Lower leg skin (tissue), 4 donors: Measurements from ENCODE around the gene PDLIM7. TPM values are rescaled to one million over a fixed set of nuclear protein-coding genes. Genes with fewer than 3 reads are reported as not detected.

Source experiments
- DNase-seq, 2 donors: peaks; one replicate each; pipeline ENCODE4 v3.0.0-alpha.2; 2019; ENCODE audit warnings: low spot score in 2 of 2
- H3K4me3 ChIP-seq: fragments of 200-600 bp; sonication (generic); 2 replicates; pipeline ENCODE4 v1.5.1; 2017; ENCODE audit warnings: mild to moderate bottlenecking, low read depth; ENCODE audit not compliant: poor library complexity, severe bottlenecking
- POLR2A ChIP-seq, 2 donors: fragments of 450-650 bp; IDR thresholded peaks; one replicate each; pipeline ENCODE4 v1.6.1; 2016 to 2017; ENCODE audit warnings: antibody characterized with exemption in 2 of 2, mild to moderate bottlenecking in 1 of 2, moderate library complexity in 1 of 2
- WGBS, 2 donors: methylation state at CpG; one replicate each; pipeline ENCODE4 v1.1.5; 2018; 5-methylcytosine and 5-hydroxymethylcytosine counted together
- intact Hi-C: fragments of 100-400 bp; cut with DNase I; formaldehyde crosslinking; loops from one replicate; pipeline ENCODE4 v1.15.0; 2023; ENCODE audit warnings: low total_unique reads
- total RNA-seq, 4 donors: library from RNA; depleted of rRNA; stranded (reverse); fragments of >200 nt; gene quantifications; one replicate each; pipeline ENCODE4 v1.1.0, GENCODE V29; 2016
- TF ChIP-seq, protein P1 (sequence below), 3 donors: fragments of 450-650 bp; IDR thresholded peaks; one replicate each; pipeline ENCODE4 v1.5.1; 2016; ENCODE audit warnings: antibody characterized with exemption in 3 of 3, mild to moderate bottlenecking in 3 of 3, moderate library complexity in 2 of 3

The PDLIM7 gene
- total RNA-seq, 4 donors from 2014 or later = 11.8 to 31.7 (median 23.5) TPM

DNA sequence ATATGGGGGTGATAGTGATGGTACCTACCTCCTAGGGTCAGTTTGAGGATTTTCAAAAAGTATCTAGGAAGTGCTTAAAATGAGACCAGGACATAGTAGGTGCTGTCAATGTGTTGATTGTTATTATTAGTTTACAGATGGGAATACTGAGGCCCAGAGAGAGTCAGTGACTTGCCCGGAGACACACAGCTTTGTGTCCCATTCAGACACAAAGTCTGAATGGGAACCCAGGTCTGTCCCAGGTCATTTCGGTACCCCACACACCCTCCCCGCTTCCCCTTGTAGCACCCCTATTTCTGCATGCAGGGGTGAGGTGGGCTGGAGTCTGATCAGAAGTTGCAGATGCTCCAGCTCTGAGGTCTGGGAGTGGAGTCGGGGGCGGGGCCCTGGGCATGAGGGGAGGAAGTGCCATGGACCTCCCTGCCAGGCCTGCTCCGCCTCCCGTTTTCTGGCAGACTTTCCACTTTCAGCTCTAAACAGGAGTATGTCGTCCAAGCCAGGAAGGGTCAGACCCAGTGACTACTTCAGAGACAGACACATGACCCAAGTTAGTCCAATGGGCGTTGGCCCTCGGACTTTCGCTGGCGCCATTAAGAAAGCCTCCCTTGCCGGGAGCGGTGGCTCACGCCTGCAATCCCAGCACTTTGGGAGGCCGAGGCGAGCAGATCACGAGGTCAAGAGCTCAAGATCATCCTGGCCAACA lies 20.7 kb downstream of the PDLIM7 start:
- peak in 1 of 2 donors; percentile 72 for DNase-seq
- WGBS, 2 donors = 70 to 85% methylated on average over 15 to 18 of the region's 18 CpGs
- TF ChIP-seq, protein P1, sequence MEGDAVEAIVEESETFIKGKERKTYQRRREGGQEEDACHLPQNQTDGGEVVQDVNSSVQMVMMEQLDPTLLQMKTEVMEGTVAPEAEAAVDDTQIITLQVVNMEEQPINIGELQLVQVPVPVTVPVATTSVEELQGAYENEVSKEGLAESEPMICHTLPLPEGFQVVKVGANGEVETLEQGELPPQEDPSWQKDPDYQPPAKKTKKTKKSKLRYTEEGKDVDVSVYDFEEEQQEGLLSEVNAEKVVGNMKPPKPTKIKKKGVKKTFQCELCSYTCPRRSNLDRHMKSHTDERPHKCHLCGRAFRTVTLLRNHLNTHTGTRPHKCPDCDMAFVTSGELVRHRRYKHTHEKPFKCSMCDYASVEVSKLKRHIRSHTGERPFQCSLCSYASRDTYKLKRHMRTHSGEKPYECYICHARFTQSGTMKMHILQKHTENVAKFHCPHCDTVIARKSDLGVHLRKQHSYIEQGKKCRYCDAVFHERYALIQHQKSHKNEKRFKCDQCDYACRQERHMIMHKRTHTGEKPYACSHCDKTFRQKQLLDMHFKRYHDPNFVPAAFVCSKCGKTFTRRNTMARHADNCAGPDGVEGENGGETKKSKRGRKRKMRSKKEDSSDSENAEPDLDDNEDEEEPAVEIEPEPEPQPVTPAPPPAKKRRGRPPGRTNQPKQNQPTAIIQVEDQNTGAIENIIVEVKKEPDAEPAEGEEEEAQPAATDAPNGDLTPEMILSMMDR (IDR thresholded peaks at IDR 0.05) = no peak
- no peak for TF ChIP-seq POLR2A (IDR thresholded peaks at IDR 0.05)
- intact Hi-C loops = no loop called here
- no peak overlapping the region for H3K4me3 ChIP-seq

DNA sequence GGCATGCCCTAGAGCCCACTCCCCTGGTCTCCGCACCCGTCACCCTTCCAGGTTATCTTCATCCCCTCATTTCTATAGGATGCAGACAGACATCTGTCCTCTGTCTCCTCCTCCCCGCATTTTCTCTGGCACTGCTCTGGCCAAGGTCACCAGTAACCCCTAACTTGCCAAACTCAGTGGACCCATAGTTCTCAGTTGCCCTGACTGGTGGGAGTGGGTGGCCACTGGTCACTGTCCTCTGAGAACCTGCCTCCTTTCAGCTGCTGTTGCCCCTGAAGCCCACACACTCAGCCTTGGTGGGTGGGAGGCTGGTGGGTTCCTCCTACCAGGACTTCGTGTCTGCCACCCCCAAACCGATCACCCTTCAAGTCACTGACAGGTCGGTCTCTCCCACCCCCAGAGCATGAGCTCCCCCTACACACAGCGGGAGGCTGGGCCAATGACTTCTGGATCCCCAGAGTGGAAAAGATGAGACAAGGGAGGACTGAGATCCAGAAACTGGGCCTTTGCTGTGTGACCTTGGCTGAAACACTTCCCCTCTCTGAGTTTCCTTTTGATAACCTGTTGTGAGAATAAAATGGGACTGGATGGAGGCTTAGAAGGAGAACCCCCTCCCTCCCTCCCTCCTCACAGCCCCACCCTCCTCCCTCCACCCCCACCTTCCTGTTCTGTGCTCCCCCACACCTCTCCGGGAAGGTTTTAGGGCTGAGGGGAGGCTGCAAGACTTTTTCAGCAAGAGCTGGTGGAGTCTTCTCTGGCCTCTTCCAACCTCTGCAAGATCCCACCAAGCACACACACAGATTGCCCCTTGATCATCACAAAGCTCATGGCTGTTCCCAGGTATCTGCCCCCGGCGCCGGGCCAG lies 21.6 kb downstream of the PDLIM7 start:
- TF ChIP-seq, protein P1 (IDR thresholded peaks at IDR 0.05) = no peak
- no peak for TF ChIP-seq POLR2A (IDR thresholded peaks at IDR 0.05)
- DNase-seq = no peak
- 67 to 77% methylated on average over 8 of the region's 11 CpGs for WGBS, 2 donors
- no peak overlapping the region for H3K4me3 ChIP-seq
- intact Hi-C loops = no loop called here

DNA sequence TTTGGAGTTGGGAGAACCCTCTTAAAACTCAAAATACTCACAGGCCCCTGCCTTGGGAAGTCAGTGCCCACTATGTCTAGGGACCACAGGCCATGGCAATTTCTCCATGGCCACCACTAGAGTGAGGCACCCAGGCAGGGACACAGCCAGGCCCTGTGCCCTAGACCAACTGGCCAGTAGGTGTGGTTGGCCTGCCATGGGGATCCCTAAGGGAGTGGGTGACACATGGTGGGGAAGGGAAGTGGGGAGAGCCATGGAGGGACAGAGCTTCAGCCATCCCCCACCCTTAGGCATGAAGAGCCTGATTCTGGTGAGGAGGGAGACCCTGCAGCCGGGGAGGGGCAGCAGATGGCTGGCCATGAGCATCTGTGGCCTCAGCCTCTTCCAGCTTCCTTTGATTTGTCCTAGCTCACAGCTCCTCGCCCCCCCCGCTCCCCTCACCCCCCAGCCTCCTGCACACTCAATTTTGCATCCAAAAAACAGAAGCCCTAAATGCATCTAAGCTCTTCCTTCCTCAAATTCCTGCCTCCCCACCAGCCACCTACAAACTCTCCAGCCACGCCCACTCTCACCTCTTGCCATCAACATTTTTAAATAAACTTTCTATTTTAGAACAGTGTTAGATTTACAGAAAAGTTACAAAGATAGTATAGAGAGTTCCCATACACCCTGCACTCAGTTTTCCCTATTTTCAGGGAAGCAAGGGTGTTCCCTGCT lies 22.4 kb downstream of the PDLIM7 start:
- WGBS, 2 donors = 55 to 69% methylated on average over 4 of the region's 4 CpGs
- TF ChIP-seq, protein P1 (IDR thresholded peaks at IDR 0.05) = no peak
- no peak for TF ChIP-seq POLR2A (IDR thresholded peaks at IDR 0.05)
- no peak for DNase-seq
- intact Hi-C loops = no loop called here
- H3K4me3 ChIP-seq = no peak overlapping the region

DNA sequence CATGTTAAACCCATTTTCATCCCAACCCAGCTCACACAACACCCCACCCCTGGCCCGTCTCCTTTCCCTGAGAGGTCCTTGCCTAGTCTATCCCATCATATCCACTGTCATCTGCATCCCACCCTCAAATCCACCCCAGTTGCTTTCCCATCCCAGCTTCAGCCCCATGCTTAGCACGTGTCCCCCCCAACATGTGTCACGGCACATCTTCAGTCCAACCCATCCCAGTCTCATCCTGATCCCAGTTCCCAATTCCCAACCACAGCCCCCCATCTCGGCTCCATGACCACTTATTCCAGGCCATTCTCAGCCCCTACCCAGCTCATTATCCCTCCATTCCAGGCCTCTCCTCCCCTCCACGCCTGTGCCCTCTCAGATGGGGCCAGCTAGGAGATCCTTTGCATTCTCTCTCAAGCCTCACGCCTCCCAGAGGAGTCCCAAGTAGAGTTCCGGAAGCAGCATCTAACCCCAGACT lies 23.4 kb downstream of the PDLIM7 start:
- WGBS, 2 donors = 47 to 60% methylated on average over 7 of the region's 7 CpGs
- intact Hi-C loops = no loop called here
- TF ChIP-seq POLR2A (IDR thresholded peaks at IDR 0.05) = no peak
- TF ChIP-seq, protein P1 (IDR thresholded peaks at IDR 0.05) = no peak

DNA sequence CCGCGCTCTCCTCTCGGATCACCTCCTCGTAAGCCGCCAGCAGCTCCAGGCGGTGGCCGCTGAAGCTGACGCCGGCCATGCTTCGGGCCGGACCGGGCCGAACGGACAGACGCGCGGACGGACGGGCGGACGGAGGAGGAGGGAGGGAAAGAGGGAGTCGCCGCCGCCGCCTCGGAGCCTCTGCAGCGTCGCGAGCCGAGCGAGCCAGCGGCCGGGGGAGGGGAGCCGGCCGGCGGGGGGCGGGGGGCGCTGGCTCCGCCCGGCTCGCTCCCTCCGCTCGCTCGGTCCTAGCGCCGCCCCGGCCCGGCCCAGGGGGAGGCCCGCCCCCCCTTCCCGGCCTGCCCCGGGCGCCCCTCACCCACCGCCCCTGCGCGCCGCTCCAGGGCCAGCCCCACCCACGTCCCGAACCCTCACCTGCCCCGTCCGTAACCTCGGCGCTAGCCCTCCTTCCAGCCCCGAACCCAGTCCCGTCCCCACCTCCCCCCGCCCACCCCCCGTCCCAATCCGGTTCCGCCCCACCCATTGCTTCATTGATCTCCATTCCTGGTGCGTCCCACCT lies 23.9 kb downstream of the PDLIM7 start, which contains the start of gene DBN1:
DBN1 (minus strand) TSS at position 192 of the 559 bp plus-strand sequence; CDS start at position 79, 113 bp downstream.
- TF ChIP-seq, protein P1 (IDR thresholded peaks at IDR 0.05) = no peak
- TF ChIP-seq POLR2A (IDR thresholded peaks at IDR 0.05) = no peak
- H3K4me3 ChIP-seq = peak within 1 kb of the TSS; percentile 56
- no peak for DNase-seq
- intact Hi-C loops = no loop called here
- WGBS, 2 donors = 1 to 4% methylated on average over 33 to 43 of the region's 69 CpGs

More for the DNA sequence above, 23.4 kb downstream of the PDLIM7 start:
- H3K4me3 ChIP-seq = no peak overlapping the region
- no peak for DNase-seq
